Upper lobe of left lung (tissue), 6 donors: ENCODE measurements around the gene ZBTB46. TPM values are rescaled to one million over a fixed set of nuclear protein-coding genes. Genes with fewer than 3 reads are reported as not detected.
A peak's percentile ranks its signal among the peaks of the same experiment; 100 is the strongest.

Experiments
- ATAC-seq, 2 donors: fragments of 200-7000 bp; cut with Tn5 transposase; one replicate each; pipeline ENCODE4 v1.9.1; 2022; ENCODE audit warnings: mild to moderate bottlenecking in 2 of 2, moderate library complexity in 2 of 2; ENCODE audit not compliant: low FRiP score in 2 of 2
- DNase-seq, 2 donors: peaks; one replicate each; pipeline ENCODE4 v3.0.0-alpha.2; 2019 to 2020
- H3K27ac ChIP-seq, 4 donors: fragments of 200-600 bp; sonication (generic); one replicate each; pipeline ENCODE4 v1.5.1; 2016 to 2019
- H3K27me3 ChIP-seq, 4 donors: fragments of 200-600 bp; sonication (generic); one replicate each; pipeline ENCODE4 v1.5.1; 2017 to 2019
- H3K36me3 ChIP-seq, 4 donors: fragments of 200-600 bp; sonication (generic); one replicate each; pipeline ENCODE4 v1.5.1; 2016 to 2019
- H3K4me1 ChIP-seq, 4 donors: fragments of 200-600 bp; sonication (generic); one replicate each; pipeline ENCODE4 v1.5.1; 2018 to 2019
- H3K4me3 ChIP-seq, 4 donors: fragments of 200-600 bp; sonication (generic); one replicate each; pipeline ENCODE4 v1.5.1; 2017 to 2019; ENCODE audit warnings: mild to moderate bottlenecking in 2 of 4, moderate library complexity in 1 of 4
- H3K9me3 ChIP-seq, 4 donors: fragments of 200-600 bp; sonication (generic); one replicate each; pipeline ENCODE4 v1.5.1; 2018 to 2019
- CTCF ChIP-seq, 6 experiments: fragments of 450-650 bp in 4 of 6; fragments of 200-600 bp in 2 of 6; sonication (generic) in 2 of 6; IDR thresholded peaks; one replicate each; pipeline ENCODE4 v1.5.1; 2016 to 2019; ENCODE audit warnings: antibody characterized with exemption in 6 of 6
- EP300 ChIP-seq, 4 donors: sonication (generic); formaldehyde crosslinking; IDR thresholded peaks; one replicate each; pipeline ENCODE4 v1.5.1; 2017; ENCODE audit warnings: antibody characterized with exemption in 4 of 4, control low read depth in 2 of 4
- POLR2A ChIP-seq, 4 donors: fragments of 450-650 bp; IDR thresholded peaks; one replicate each; pipeline ENCODE4 v1.5.1; 2016 to 2017; ENCODE audit warnings: antibody characterized with exemption in 4 of 4, mild to moderate bottlenecking in 2 of 4
- POLR2AphosphoS5 ChIP-seq, 2 donors: sonication (generic); formaldehyde crosslinking; IDR thresholded peaks; one replicate each; pipeline ENCODE4 v1.5.1; 2017; ENCODE audit warnings: antibody characterized with exemption in 2 of 2
- WGBS, 2 donors: methylation state at CpG; one replicate each; pipeline ENCODE4 v1.1.5; 2017 to 2018; 5-methylcytosine and 5-hydroxymethylcytosine counted together
- total RNA-seq, 6 donors: library from RNA; depleted of rRNA in 4 of 6; stranded (reverse); fragments of >200 nt in 4 of 6; gene quantifications; one replicate each; pipeline versions ENCODE4 v1.1.0 to v1.2.1, GENCODE V29; 2016 to 2021
- donor health status: DM: no; HTN: no; CAD: no; lungs with moderate emphysema.
- donor health status: DM: no; HTN: yes; CAD: no; lungs with severe emphysema.

The ZBTB46 gene
- total RNA-seq, 6 donors from 2014 or later, result 7.6 to 25.3 (median 11.6) TPM

DNA sequence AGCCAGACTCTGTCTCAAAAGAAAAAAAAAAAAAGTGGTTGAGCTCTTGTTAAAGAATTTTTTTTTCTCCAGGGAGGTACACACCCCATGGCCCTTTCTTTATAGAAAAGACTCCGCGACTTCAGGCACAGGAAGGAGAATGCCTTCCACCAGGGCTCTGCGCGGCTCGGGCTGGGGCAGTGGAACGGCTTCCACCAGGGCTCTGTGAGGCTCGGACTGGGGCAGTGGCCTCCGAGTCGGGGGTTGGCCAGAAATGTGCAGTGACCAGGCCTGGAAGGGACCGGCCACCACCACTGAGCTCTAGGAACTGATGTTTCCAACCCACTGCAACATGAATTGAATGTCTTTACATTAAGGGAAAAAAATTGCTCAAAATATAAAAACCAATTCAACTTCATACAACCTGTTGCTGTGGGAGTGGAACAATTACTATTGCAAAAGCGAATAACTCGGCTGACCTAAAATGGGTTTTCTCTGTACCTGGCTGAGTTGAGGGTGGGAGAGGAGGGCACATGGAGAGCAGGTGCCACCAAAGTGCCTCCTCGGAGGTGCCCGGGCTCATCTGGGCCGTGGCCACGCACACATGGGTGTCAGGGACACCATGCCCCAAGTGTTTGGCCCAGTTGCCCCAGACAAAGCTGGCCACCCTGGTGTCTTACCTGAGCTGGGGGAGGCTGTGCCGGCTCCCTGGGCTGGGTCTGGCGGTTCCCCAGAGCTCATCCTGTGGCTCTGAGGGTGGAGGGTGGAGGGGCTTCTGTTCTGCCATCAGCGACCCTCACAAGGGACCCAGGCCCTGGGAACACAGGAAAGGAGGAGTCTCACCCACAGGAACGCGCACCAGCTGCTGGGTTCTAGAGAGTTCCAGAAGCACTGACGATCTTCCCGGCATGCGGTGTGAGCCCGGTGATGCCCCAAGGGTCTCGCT lies 62.2 kb downstream of the ZBTB46 start:
- 89 to 90% methylated on average over 14 to 26 of the region's 26 CpGs for WGBS, 2 donors
- Histone ChIP-seq H3K27me3 (no peaks in the 10 kb centered on the region), H3K4me1 (peaks cover 6 to 17% (median 14%) of the 10 kb centered on the region in 4 donors), H3K9me3 (no peaks in the 10 kb centered on the region), H3K36me3 (peaks cover 0 to 35% (median 13%) of the 10 kb centered on the region in 4 donors), H3K4me3 (no peak overlapping the region), H3K27ac (no peak overlapping the region)
- no peak for DNase-seq
- TF ChIP-seq EP300 (IDR thresholded peaks at IDR 0.05) (no peak), CTCF (IDR thresholded peaks at IDR 0.05) (no peak), POLR2AphosphoS5 (IDR thresholded peaks at IDR 0.05) (no peak), POLR2A (IDR thresholded peaks at IDR 0.05) (no peak)
- ATAC-seq, result no peak

DNA sequence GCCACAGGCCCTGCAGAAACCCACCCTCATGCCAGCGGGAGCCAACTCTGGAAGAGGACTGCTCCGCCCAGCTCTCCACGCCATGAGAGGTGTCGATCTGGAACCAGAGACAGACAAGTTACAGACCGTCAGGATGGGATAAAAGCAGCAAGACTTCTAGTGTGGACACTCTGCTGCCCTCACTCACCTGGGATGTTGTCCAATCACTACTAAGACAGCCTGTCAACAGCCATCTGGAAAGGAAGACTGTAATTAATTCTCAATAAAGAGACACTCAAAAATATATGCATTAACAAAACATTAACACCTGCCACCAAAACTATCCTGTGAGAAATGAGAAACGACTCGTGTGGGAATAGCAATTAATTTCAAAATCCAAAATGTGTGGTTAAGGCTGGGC lies 63.2 kb downstream of the ZBTB46 start:
- DNase-seq, result no peak
- Histone ChIP-seq H3K36me3 (peaks cover 0 to 35% (median 13%) of the 10 kb centered on the region in 4 donors), H3K9me3 (no peaks in the 10 kb centered on the region), H3K27ac (no peak overlapping the region), H3K4me1 (peaks cover 4 to 8% (median 7%) of the 10 kb centered on the region in 4 donors), H3K4me3 (no peak overlapping the region), H3K27me3 (no peaks in the 10 kb centered on the region)
- no peak for TF ChIP-seq POLR2A (IDR thresholded peaks at IDR 0.05)
- TF ChIP-seq CTCF (IDR thresholded peaks at IDR 0.05), result no peak
- no peak for TF ChIP-seq POLR2AphosphoS5 (IDR thresholded peaks at IDR 0.05)
- no peak for TF ChIP-seq EP300 (IDR thresholded peaks at IDR 0.05)
- no peak for ATAC-seq
- 89% methylated on average over 4 to 7 of the region's 7 CpGs for WGBS, 2 donors

DNA sequence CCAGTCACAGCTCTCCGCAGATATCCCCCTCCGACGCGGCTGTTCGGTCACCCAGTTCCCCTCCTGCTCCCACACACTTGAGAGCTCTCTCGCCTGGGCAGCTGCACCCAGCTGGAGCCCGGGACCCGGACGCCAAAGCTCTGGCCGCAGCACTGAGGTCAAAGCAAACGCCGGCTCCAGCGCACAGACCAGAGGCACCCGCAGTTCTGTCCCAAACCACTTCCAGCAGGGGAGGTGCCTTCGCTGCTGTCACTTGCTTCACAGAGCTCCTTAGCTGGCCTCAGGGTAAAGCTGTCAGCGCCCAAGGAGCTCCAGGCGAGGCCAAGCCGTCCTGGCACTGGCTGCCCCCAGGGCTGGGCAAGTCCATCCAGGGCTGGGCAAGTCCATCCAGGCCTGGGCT lies 63.6 kb downstream of the ZBTB46 start:
- Histone ChIP-seq H3K27ac (no peak overlapping the region), H3K9me3 (no peaks in the 10 kb centered on the region), H3K36me3 (peaks cover 0 to 35% (median 13%) of the 10 kb centered on the region in 4 donors), H3K4me1 (peaks cover 0 to 3% (median 3%) of the 10 kb centered on the region in 4 donors), H3K4me3 (no peak overlapping the region), H3K27me3 (no peaks in the 10 kb centered on the region)
- TF ChIP-seq POLR2A (IDR thresholded peaks at IDR 0.05) (no peak), POLR2AphosphoS5 (IDR thresholded peaks at IDR 0.05) (no peak), EP300 (IDR thresholded peaks at IDR 0.05) (no peak), CTCF (IDR thresholded peaks at IDR 0.05) (no peak)
- 81 to 82% methylated on average over 8 to 16 of the region's 18 CpGs for WGBS, 2 donors
- peak in 1 of 2 donors; percentile 87 for DNase-seq
- ATAC-seq, result no peak

- no peaks in the 10 kb centered on the region for H3K9me3 ChIP-seq
- no peak for TF ChIP-seq CTCF (IDR thresholded peaks at IDR 0.05)
- no peak for TF ChIP-seq EP300 (IDR thresholded peaks at IDR 0.05)
- no peak for TF ChIP-seq POLR2A (IDR thresholded peaks at IDR 0.05)
- no peak for TF ChIP-seq POLR2AphosphoS5 (IDR thresholded peaks at IDR 0.05)
- peaks cover 0 to 36% (median 13%) of the 10 kb centered on the region in 4 donors for H3K36me3 ChIP-seq
- ATAC-seq, result no peak
- H3K27me3 ChIP-seq, result no peaks in the 10 kb centered on the region
- 94 to 95% methylated on average over 32 to 38 of the region's 38 CpGs for WGBS, 2 donors
- peak in 1 of 2 donors; percentile 79 for DNase-seq
- no peak overlapping the region for H3K4me3 ChIP-seq
- no peaks in the 10 kb centered on the region for H3K4me1 ChIP-seq
- no peak overlapping the region for H3K27ac ChIP-seq
Observed at GRCh38 chr20:63766695-63767426, 64.2 kb downstream of the ZBTB46 start.
